K562 (cell line): ENCODE measurements around the gene ANAPC13. TPM values are rescaled to one million over a fixed set of nuclear protein-coding genes. Genes with fewer than 3 reads are reported as not detected.

ENCODE experiments used
- LCOR ChIP-seq: sonication (generic); formaldehyde crosslinking; IDR thresholded peaks from 2 replicates; pipeline ENCODE4 v1.8.0; 2022; ENCODE audit warnings: mild to moderate bottlenecking, missing genetic modification reagents
- NR2C2 ChIP-seq, 2 experiments: fragments of 200-800 bp in 1 of 2; sonication (Bioruptor generic) in 1 of 2; sonication (generic) in 1 of 2; formaldehyde crosslinking in 1 of 2; IDR thresholded peaks; 2 replicates each; pipeline versions ENCODE4 v1.6.1 to v1.8.0; 2016 to 2022; ENCODE audit warnings: mild to moderate bottlenecking in 1 of 2, missing compliant biosample characterization in 1 of 2, missing genetic modification characterization in 1 of 2, missing genetic modification reagents in 1 of 2
- PHB ChIP-seq: fragments of 250-450 bp; sonication (Bioruptor Pico); IDR thresholded peaks from 2 replicates; pipeline ENCODE4 v1.5.0; 2021
- POLR2AphosphoS2 ChIP-seq: IDR thresholded peaks from 2 replicates; pipeline ENCODE4 v1.6.1; 2012; ENCODE audit warnings: low read length, improper control_type of control experiment
- RBBP5 ChIP-seq: fragments of 200-600 bp; sonication (generic); IDR thresholded peaks from 2 replicates; pipeline ENCODE4 v1.6.1; 2012; ENCODE audit warnings: borderline replicate concordance, mild to moderate bottlenecking, low read length, control low read depth, inconsistent platforms; ENCODE audit not compliant: insufficient read depth, poor library complexity, severe bottlenecking
- RBM39 ChIP-seq: fragments of 200-400 bp; formaldehyde crosslinking; optimal IDR thresholded peaks from 2 replicates; pipeline ENCODE3; 2018; ENCODE audit warnings: low read depth, low read length
- U2AF1 ChIP-seq: fragments of 200-400 bp; formaldehyde crosslinking; optimal IDR thresholded peaks from 2 replicates; pipeline ENCODE3; 2017; ENCODE audit warnings: mild to moderate bottlenecking, low read depth, low read length, moderate library complexity
- ZNF324 ChIP-seq: fragments of 250-450 bp; sonication (Bioruptor Pico); IDR thresholded peaks from 2 replicates; pipeline ENCODE4 v1.4.0; 2020; ENCODE audit warnings: mild to moderate bottlenecking
- polyA plus RNA-seq, 8 experiments: library from polyadenylated mRNA; depleted of rRNA in 4 of 8; stranded (reverse) in 5 of 8; unstranded in 3 of 8; fragments of >200 nt; fragmentation: Nextera tagmentation in 2 of 8; fragmentation: Illumina TruSeq in 1 of 8; extraction: Ambion mirVana in 2 of 8; extraction: Trizol in 1 of 8; gene quantifications; 2 replicates each; pipeline versions ENCODE4 v1.2.1 to v1.2.3, GENCODE V29; 2011 to 2014; ENCODE audit warnings: inconsistent platforms in 1 of 8, missing spikeins in 1 of 8
- total RNA-seq, 7 experiments: library from RNA; depleted of rRNA in 6 of 7; stranded (reverse); fragments of >200 nt in 6 of 7; fragmentation: Illumina TruSeq in 2 of 7; extraction: Trizol in 2 of 7; gene quantifications; 2 replicates each; pipeline versions ENCODE4 v1.2.1 to v1.2.3, GENCODE V29; 2011 to 2021; ENCODE audit warnings: low replicate concordance in 1 of 7
- TF ChIP-seq, protein P1 (sequence below): fragments of 450-650 bp; IDR thresholded peaks from 2 replicates; pipeline ENCODE4 v1.6.1; 2016
- TF ChIP-seq, protein P2 (sequence below): fragments of 450-650 bp; IDR thresholded peaks from 2 replicates; pipeline ENCODE4 v1.7.0; 2016; ENCODE audit warnings: borderline replicate concordance

ANAPC13 gene
- total and polyA plus RNA-seq, 9 of the 15 experiments (the other 6 are each of a cell fraction or from before 2014, with no cell fraction given) = 48.5 to 238 (median 68.5) TPM

DNA sequence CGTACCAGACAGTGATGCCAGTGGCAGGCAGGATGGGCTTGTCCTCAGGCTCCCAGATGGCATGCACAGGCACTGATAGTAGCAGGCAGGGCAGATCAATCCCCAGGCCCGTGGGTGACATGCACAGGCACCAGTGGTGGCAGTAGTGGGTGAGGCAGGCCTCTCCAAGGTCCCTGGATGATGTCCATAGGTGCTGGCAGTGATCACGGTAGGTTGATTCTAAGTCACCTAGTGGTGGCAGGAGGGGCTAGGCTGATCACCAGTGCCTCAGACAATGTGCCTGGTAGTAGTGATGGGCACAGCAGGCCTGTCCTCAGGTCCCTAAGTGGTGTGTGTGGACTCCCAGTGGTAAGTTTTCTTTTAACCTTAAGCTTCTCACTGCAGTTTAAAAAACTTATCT, 19.7 kb upstream of the ANAPC13 start (continued):
- TF ChIP-seq POLR2AphosphoS2 = no peak
- TF ChIP-seq, protein P1, sequence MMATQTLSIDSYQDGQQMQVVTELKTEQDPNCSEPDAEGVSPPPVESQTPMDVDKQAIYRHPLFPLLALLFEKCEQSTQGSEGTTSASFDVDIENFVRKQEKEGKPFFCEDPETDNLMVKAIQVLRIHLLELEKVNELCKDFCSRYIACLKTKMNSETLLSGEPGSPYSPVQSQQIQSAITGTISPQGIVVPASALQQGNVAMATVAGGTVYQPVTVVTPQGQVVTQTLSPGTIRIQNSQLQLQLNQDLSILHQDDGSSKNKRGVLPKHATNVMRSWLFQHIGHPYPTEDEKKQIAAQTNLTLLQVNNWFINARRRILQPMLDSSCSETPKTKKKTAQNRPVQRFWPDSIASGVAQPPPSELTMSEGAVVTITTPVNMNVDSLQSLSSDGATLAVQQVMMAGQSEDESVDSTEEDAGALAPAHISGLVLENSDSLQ = no peak
- no peak for TF ChIP-seq RBBP5
- no peak for TF ChIP-seq ZNF324
- TF ChIP-seq LCOR (CRISPR knock-in tag) = no peak
- TF ChIP-seq, protein P2, sequence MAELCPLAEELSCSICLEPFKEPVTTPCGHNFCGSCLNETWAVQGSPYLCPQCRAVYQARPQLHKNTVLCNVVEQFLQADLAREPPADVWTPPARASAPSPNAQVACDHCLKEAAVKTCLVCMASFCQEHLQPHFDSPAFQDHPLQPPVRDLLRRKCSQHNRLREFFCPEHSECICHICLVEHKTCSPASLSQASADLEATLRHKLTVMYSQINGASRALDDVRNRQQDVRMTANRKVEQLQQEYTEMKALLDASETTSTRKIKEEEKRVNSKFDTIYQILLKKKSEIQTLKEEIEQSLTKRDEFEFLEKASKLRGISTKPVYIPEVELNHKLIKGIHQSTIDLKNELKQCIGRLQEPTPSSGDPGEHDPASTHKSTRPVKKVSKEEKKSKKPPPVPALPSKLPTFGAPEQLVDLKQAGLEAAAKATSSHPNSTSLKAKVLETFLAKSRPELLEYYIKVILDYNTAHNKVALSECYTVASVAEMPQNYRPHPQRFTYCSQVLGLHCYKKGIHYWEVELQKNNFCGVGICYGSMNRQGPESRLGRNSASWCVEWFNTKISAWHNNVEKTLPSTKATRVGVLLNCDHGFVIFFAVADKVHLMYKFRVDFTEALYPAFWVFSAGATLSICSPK = no peak
- no peak for TF ChIP-seq PHB
- no peak for TF ChIP-seq NR2C2 (CRISPR knock-in tag; IDR thresholded peaks at IDR 0.05)
- TF ChIP-seq NR2C2 (tag; IDR thresholded peaks at IDR 0.05) = no peak
- TF ChIP-seq U2AF1 = no peak
- TF ChIP-seq RBM39 = no peak
